Kidney glomerular epithelial cell (primary cell): Measurements from ENCODE around the gene PREB.
"Not testable (repeated sequence)": the region's sequence is repeated elsewhere in the genome, so short reads cannot be mapped to it uniquely, and the experiment has no call there.

Source experiments
- DNase-seq: peaks from one replicate; lab custom pipeline; 2025; lab: John Stamatoyannopoulos, UW

Gene PREB

GRCh38 chr2:27127883-27128667 is 6.4 kb downstream of the PREB start:
- DNase-seq, result no peak

DNA sequence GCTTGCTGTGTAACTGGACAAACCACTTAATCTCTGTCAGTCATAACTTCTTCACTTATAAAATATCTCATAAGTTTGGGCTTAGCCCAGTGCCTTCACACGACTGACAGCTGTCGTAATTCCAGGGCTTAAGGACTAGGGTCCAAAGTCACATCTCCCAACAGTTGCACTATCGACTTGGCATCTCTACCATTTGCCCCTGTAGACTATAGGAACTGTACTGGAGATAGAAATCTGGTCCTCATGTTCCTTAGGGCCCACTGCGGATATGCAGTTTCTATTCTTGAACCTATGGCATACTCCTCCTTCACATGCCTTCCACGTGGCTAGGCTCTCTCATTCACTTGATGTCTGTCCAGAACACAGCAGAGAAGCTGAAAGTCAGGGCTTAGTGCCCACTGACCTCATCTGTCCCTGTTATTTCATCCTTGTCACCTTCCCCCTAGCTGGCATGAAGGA is 8.2 kb downstream of the PREB start:
- no peak for DNase-seq

DNA sequence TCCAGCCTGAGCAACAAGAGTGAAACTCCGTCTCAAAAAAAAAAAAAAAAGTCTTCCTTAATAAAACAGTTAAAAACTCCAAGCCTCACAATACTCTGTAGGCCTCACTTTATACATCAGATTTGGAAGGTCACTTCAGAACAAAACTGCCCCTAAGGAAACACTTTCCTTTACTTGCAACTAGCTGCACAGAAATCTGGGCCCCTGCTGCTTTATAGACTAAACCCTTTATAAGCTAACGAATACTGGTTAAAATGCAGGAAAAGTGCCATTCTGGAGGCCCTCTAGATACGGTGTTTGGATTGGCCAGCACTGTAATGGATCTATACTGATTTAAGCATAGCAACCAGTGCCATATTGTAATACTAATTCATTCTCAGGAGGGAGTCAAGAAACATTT is 9.3 kb downstream of the PREB start:
- DNase-seq, result no peak

GRCh38 chr2:27123302-27124150 is 10.9 kb downstream of the PREB start, which contains the start of gene ABHD1:
TSS of gene ABHD1 (plus strand) at chr2:27123815. CDS start at chr2:27123949, 134 bp downstream.
- no peak for DNase-seq

GRCh38 chr2:27122791-27123190 is 11.6 kb downstream of the PREB start:
- no peak for DNase-seq

DNA sequence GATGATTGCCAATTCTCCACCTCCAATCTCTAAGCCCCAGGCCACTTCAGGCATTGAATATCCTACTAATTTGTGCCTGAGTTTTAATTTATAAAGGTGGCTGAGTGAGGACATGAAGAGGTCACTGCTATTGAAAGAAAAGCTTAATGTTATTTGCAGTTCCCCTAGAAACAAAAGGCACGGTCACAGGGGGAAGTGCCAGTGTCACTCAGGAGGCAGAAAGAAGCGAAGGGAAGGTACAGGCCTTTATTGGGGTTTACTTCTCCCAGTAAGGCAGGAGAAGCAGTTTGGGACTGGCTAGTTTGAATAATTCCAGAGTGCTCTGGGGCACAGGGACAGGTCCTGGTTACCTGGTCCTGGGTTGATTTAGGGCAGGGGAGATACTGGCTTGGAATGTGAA is 12.5 kb downstream of the PREB start:
- DNase-seq, result no peak

DNA sequence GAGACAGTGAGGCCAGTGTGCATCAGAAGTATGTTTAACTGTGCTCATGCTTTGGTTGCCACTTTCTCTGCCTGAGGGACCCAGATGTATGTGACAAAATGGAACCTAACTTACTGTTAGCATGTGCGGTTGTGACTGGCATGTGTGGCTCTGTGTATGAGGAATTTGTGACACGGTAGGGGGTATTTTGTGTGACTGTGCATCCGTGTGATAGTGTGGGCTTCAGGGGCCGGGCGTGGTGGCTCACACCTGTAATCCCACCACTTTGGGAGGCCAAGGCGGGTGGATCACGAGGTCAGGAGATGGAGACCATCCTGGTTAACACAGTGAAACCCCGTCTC is 15.1 kb downstream of the PREB start:
- not testable (repeated sequence) for DNase-seq

GRCh38 chr2:27118525-27119329 is 15.7 kb downstream of the PREB start, which contains the start of gene CGREF1:
TSS of gene CGREF1 (minus strand) at chr2:27119128. CDS start at chr2:27104366, 14,762 bp downstream.
- no peak for DNase-seq

- DNase-seq, result no peak
These were observed 16.4 kb downstream of the PREB start for GRCh38 chr2:27117995-27118524.

GRCh38 chr2:27115519-27115918 is 18.9 kb downstream of the PREB start:
- no peak for DNase-seq

DNA sequence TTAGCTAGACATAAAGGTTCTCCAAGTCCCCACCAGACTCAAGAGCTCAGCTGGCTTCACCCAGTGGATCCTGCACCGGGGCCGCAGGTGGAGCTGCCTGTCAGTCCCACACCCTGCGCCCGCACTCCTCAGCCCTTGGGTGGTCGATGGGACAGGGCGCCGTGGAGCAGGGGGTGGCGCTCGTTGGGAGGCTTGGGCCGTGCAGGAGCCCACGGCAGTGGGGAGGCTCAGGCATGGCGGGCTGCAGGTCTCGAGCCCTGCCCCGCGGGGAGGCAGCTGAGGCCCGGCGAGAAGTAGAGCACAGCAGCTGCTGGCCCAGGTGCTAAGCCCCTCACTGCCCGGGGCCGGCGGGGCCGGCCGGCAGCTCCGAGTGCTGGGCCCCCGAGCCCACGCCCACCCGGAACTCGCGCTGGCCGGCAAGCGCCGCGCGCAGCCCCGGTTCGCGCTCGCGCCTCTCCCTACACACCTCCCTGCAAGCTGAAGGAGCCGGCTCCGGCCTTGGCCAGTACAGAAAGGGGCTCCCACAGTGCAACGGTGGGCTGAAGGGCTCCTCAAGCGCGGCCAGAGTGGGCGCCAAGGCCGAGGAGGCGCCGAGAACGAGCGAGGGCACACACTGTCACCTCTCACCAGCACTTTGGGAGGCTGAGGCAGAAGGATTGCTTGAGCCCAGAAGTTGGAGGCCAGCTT is 22.9 kb downstream of the PREB start:
- not testable (repeated sequence) for DNase-seq

- not testable (repeated sequence) for DNase-seq
These were observed 23.7 kb downstream of the PREB start for GRCh38 chr2:27110603-27111352.

DNA sequence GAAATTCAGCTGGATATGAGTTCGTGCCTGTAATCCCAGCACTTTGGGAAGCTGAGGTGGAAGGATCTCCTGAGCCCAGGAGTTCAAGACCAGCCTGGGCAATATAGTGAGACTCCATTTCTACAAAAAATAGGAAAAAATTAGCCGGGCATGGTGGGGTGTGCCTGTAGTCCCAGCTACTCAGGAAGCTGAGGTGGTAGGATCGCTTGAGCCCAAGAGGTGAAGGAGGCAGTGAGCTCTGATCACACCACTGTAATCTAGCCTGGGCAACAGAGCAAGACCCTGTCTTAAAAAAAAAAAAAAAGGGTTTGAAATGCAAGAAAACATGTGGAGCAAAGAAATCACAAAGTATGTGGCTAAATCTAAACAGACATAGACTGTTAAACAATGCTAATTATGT is 25.4 kb downstream of the PREB start:
- DNase-seq, result no peak

DNA sequence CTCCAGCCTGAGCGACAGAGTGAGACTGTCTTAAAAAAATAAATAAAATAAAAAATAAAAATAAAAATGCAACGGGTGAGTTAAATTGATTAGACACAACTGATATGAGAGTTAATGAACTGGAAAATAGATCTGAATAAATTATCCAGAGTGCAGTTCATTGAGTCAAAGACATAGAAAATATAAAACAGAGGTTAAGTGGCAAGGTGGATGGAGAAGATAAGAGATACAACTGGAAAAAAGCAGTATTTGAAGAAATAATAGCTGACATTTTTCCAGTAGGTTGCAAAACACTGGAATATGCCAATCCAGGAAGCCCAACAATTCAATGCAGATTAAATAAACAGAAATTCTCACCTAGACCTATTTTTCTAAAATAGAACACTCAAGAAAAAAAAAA is 26.2 kb downstream of the PREB start:
- no peak for DNase-seq

DNA sequence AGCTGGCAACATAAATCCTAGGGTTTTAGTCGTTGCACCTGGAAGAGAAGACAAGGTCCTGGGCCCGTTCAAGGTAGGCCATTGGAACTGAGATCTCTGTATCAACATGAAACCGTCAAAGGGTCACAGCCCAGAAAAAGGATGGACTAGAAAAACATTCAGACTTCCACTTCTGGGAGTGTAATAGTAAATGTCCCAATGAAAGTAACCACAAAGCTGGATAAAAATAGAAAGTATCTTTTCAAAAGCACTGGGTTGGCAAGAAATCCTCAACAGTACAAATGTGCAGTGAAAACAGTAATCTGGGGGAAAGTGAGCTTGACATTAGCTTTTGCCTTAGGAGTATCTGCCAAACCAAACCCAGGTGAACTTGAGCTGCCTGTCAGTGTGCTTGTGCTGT is 28.5 kb downstream of the PREB start:
- no peak for DNase-seq

DNA sequence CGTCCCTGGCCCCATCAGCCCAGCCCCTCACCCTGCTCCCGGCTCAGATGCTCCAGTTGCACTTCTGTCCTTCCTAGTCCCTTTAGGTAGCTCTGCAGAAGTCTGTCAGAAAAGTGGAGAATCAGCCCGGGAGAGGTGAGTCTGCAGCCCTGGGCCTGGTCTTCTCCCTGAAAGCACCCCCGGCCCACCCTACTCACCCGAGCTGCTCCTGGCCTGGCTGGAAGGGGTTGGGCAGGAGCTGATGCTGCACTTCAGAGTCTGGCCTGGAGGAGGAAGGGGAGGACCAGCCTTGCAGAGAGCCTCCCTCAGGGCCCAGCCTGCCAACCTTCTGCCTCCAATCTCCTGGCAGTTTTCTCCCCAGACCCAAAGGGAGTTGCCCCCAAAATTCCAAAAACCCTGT is 32.1 kb downstream of the PREB start:
- DNase-seq, result no peak

DNA sequence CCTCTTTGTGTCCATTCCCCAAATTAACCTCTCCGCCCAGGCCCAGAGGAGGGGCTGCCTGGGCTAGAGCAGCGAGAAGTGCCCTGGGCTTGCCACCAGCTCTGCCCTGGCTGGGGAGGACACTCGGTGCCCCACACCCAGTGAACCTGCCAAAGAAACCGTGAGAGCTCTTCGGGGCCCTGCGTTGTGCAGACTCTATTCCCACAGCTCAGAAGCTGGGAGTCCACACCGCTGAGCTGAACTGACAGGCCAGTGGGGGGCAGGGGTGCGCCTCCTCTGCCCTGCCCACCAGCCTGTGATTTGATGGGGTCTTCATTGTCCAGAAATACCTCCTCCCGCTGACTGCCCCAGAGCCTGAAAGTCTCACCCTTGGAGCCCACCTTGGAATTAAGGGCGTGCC is 34.4 kb downstream of the PREB start:
- DNase-seq, result no peak

DNA sequence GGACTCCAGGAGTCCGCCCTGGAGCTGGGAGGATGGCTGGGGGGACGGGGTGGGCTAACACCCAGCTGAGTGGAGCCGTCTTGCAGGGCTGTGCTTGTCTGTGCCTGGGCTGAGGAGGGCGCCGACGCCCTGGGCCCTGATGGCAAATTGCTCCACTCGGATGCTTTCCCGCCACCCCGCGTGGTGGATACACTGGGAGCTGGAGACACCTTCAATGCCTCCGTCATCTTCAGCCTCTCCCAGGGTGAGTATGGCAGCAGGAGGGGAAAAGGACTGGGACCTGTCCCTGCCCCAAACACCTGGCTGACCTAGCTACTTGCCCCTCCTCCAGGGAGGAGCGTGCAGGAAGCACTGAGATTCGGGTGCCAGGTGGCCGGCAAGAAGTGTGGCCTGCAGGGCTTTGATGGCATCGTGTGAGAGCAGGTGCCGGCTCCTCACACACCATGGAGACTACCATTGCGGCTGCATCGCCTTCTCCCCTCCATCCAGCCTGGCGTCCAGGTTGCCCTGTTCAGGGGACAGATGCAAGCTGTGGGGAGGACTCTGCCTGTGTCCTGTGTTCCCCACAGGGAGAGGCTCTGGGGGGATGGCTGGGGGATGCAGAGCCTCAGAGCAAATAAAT is 35.0 kb downstream of the PREB start:
- no peak for DNase-seq

GRCh38 chr2:27097341-27097740 is 37.1 kb downstream of the PREB start:
- no peak for DNase-seq

DNA sequence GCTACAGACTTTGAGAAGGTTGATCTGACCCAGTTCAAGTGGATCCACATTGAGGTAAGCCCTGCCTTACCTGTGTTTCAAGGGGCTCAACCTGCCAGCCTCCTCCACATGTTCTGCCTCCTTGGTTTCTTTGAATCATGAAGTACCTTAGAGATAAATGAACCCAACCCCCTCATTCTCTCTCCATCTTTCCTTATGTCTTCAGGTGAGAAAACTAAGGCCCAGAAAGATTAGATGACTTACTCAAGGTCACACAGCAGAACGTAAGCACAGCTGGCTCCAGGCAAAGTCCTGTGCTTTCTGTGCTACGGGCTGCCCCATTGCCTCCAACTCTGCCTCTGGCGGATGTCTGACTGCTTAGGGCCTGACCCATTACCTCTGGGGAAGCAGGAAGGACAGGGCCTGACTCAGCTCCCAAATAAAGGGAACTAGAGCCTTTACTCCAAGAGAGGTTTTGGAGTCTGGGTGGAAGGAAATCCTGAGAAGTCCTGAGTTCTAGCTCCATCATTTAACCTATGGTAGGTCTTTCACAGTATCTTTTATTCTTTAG is 37.6 kb downstream of the PREB start:
- DNase-seq, result no peak
